ENCODE data around the gene KIF21A. TPM values are rescaled to one million over a fixed set of nuclear protein-coding genes. Genes with fewer than 3 reads are reported as not detected.

The KIF21A gene
- total RNA-seq, 2 donors from 2014 or later, result 3.8 to 21.9 TPM

DNA sequence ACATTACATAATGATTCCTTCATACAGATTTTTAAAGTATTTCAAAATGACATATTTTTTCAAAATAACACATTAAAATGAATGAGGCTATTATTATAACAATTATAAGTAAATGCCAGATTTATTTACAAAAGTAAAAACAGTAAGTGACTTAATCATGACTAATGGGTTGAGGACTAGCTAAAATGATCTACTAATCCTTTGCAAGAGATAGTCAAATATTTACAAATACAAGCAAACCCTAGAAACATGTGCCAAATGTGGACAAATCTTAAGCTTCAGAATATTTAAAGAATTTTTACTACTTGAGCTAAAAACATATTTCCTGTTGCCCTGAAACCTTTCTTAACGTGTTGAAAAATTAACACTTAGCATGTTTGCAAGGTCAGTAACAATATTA is 74.8 kb downstream of the KIF21A start:
- H3K9me3 ChIP-seq, result no peaks in the 10 kb centered on the region
- DNase-seq (ENCODE audit: low spot score), result no peak
- H3K4me1 ChIP-seq (ENCODE audit: control insufficient read depth in 1 of 2, low read depth in 2 of 2), result no peaks in the 10 kb centered on the region
- no peaks in the 10 kb centered on the region for H3K27me3 ChIP-seq (replicated peaks; ENCODE audit: insufficient read depth)
- no peaks in the 10 kb centered on the region for H3K36me3 ChIP-seq
- H3K27ac ChIP-seq, result no peak overlapping the region
- no peak for ATAC-seq (ENCODE audit: insufficient number of reproducible peaks, low FRiP score, low read depth)
- TF ChIP-seq CTCF (IDR thresholded peaks at IDR 0.05), result no peak
- H3K4me3 ChIP-seq, result no peak overlapping the region

DNA sequence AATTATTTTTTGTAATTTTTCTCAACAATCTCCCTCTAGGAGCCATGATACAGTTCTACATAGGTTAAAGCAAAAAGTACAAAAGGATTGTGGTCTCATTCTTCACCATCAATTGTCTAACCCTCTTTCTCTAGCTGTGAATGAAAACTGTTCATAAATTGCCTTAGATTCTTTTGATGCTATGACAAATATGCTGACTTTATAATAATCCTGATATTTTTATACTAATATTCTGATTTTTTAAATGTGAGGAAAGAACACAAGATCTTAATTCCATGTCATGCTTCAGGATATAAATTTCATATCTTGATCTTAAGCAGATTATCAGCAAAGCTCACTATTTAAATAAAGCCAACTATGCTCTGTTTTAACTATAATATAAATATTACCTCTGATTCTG is 75.4 kb downstream of the KIF21A start:
- no peaks in the 10 kb centered on the region for H3K4me1 ChIP-seq (ENCODE audit: control insufficient read depth in 1 of 2, low read depth in 2 of 2)
- H3K9me3 ChIP-seq, result no peaks in the 10 kb centered on the region
- DNase-seq (ENCODE audit: low spot score), result no peak
- no peak for ATAC-seq (ENCODE audit: insufficient number of reproducible peaks, low FRiP score, low read depth)
- no peaks in the 10 kb centered on the region for H3K36me3 ChIP-seq
- no peaks in the 10 kb centered on the region for H3K27me3 ChIP-seq (replicated peaks; ENCODE audit: insufficient read depth)
- no peak overlapping the region for H3K27ac ChIP-seq
- no peak for TF ChIP-seq CTCF (IDR thresholded peaks at IDR 0.05)
- no peak overlapping the region for H3K4me3 ChIP-seq

GRCh38 chr12:39365364-39366001 is 77.4 kb downstream of the KIF21A start:
- no peak for TF ChIP-seq CTCF (IDR thresholded peaks at IDR 0.05)
- no peak for DNase-seq (ENCODE audit: low spot score)
- ATAC-seq (ENCODE audit: insufficient number of reproducible peaks, low FRiP score, low read depth), result no peak

GRCh38 chr12:39364196-39364595 is 78.7 kb downstream of the KIF21A start:
- Histone ChIP-seq H3K4me1 (ENCODE audit: control insufficient read depth in 1 of 2, low read depth in 2 of 2) (no peaks in the 10 kb centered on the region), H3K27me3 (replicated peaks; ENCODE audit: insufficient read depth) (no peaks in the 10 kb centered on the region), H3K36me3 (no peaks in the 10 kb centered on the region), H3K9me3 (no peaks in the 10 kb centered on the region), H3K27ac (no peak overlapping the region), H3K4me3 (no peak overlapping the region)
- DNase-seq (ENCODE audit: low spot score) (no peak), ATAC-seq (ENCODE audit: insufficient number of reproducible peaks, low FRiP score, low read depth) (no peak)
- TF ChIP-seq CTCF (IDR thresholded peaks at IDR 0.05), result no peak

More at GRCh38 chr12:39365364-39366001, 77.4 kb downstream of the KIF21A start:
- H3K4me1 ChIP-seq (ENCODE audit: control insufficient read depth in 1 of 2, low read depth in 2 of 2), result no peaks in the 10 kb centered on the region
- H3K9me3 ChIP-seq, result no peaks in the 10 kb centered on the region
- no peaks in the 10 kb centered on the region for H3K36me3 ChIP-seq
- H3K4me3 ChIP-seq, result no peak overlapping the region
- H3K27me3 ChIP-seq (replicated peaks; ENCODE audit: insufficient read depth), result no peaks in the 10 kb centered on the region
- no peak overlapping the region for H3K27ac ChIP-seq

DNA sequence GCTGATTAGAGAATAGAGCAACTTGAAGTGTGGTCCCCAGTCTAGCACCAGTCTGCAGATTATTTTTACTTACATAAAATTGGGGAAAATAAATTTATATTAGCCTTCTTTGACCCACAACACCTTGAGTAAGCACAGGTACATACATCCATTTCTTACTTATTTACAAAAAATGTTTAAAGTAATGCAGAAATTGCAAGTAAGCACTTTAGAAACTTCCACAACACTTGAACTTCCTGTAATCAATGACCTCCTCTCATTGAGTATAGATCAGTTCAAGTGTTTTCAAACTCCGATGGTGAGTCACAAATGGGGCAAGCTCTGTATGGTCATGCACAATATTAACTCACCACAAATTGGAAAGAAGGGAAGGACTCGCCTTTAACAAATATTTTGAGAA is 83.3 kb downstream of the KIF21A start:
- H3K4me3 ChIP-seq, result no peak overlapping the region
- DNase-seq (ENCODE audit: low spot score), result no peak
- TF ChIP-seq CTCF (IDR thresholded peaks at IDR 0.05), result no peak
- no peak overlapping the region for H3K27ac ChIP-seq
- no peaks in the 10 kb centered on the region for H3K4me1 ChIP-seq (ENCODE audit: control insufficient read depth in 1 of 2, low read depth in 2 of 2)
- ATAC-seq (ENCODE audit: insufficient number of reproducible peaks, low FRiP score, low read depth), result no peak
- no peaks in the 10 kb centered on the region for H3K27me3 ChIP-seq (replicated peaks; ENCODE audit: insufficient read depth)
- H3K9me3 ChIP-seq, result no peaks in the 10 kb centered on the region
- H3K36me3 ChIP-seq, result no peaks in the 10 kb centered on the region
